Activated gamma-delta T cell treated with anti-CD3 and anti-CD28 coated beads, Interleukin-2, amount 50 U/mL, for 16 hours (primary cell): ENCODE data around the gene PLEKHS1.
"Not testable (repeated sequence)": the region's sequence is repeated elsewhere in the genome, so short reads cannot be mapped to it uniquely, and the experiment has no call there.

Experiments used
- DNase-seq: peaks from one replicate; pipeline ENCODE4 v3.0.0-alpha.2; 2020; ENCODE audit warnings: low read depth

Gene PLEKHS1

DNA sequence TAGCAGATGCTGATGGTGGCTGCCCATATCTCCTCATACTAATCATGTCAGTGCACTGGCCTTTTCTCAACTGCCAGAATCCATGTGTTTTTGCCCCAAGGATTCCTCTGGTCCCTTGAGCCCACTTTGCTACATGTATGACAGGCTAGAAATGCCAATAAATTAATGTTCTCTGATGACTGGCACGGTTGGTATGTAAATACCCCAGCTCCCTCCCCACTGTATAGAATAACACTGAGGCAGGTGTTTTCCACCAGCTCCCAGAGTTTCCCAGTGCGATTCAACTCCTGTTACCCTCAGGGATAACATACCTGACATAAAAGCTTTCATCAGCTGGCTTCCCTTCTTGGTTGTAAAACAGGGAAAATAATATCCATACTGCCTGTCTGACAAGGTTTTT lies 9.0 kb upstream of the PLEKHS1 start:
- DNase-seq = no peak

DNA sequence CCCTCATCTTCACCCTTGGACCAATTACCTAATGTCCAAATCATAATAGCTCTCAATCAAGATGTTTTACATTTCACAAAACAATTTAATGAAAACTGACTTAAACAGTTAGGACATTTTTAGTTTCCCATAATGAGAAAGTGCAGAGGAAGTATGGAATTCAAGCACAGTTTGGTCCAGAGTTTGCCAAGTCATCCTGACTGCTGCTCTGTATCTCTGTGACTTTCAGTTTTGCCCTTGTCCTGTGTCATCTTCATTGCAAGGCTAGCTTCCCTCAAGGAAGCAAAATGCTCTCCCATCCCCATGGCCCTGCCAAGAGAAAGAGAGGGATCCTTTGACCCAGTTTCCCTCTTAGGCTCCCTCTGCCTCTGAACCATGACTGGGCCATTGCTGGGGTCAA lies 7.9 kb upstream of the PLEKHS1 start:
- no peak for DNase-seq

DNA sequence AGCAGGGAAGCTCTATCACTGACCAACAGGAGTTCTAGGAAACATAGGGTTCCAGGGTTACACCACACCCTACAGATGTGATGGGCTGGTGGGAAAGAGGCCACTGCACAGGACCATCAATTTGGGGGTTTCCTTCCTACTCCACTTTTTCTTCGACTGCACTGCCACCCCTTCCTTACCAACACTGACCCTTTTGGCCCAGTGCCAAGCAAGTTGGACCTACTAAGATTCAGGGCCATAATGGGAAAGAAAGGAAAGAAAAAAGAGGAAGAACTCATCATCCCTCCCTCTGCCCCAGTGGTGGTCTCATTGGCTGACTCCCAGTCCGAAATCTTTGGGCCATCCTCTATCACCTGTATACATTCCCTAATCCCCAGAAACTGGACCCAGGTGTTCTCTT lies 6.1 kb upstream of the PLEKHS1 start:
- DNase-seq = no peak

DNA sequence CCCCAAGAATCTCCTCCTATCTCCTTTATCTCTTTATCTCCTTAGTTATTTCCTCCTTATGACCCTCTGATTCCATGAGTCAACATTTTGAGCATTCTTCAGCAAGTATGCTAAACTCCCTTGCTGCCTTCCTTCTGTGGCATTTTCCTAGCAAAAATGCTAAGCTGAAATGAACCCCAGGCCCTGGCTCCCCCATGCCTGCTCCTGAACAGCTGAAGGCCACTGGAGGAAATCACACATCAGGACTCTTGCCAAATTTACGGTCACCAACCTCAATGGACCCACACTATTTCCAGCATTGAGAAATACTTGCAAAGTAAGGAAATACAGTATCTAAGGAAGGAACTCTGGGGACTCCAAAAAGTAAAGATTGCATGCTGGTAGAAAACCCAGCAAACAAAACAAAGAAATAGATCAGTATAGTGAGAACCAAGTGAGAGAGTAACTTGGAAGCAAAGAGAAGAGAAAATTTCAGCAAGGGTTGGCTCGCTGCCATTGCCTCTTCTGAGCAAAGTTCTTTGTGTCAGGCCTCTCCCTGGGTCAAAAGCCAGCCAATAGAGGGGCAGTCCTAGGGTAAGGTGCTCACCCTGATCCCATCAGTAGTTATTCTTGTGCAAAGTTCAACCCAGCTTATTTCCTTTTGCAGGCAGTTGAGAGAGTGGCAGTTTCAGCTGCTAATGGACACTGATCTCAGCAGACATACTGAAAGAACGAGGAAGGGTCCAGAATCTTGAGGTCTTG lies 5.1 kb upstream of the PLEKHS1 start:
- no peak for DNase-seq

DNA sequence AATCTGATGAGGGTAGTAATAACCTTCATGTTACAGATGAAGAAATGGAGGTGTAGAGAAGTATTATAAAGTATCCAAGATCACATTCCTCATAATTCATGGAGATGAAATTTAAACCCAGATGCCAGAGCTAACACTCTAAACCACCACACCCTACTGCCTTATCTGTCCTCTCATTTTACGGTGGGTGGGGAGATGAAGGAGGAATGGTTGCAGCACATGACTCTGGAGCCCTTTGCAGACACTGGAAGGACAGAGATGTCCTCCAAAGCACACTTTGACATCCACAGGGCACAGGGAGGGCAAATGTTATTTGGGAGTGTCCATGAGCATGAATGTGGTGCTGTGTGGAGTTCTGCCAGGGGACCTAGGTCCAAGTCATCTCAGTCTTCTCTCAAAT lies 1.1 kb downstream of the PLEKHS1 start:
- no peak for DNase-seq

DNA sequence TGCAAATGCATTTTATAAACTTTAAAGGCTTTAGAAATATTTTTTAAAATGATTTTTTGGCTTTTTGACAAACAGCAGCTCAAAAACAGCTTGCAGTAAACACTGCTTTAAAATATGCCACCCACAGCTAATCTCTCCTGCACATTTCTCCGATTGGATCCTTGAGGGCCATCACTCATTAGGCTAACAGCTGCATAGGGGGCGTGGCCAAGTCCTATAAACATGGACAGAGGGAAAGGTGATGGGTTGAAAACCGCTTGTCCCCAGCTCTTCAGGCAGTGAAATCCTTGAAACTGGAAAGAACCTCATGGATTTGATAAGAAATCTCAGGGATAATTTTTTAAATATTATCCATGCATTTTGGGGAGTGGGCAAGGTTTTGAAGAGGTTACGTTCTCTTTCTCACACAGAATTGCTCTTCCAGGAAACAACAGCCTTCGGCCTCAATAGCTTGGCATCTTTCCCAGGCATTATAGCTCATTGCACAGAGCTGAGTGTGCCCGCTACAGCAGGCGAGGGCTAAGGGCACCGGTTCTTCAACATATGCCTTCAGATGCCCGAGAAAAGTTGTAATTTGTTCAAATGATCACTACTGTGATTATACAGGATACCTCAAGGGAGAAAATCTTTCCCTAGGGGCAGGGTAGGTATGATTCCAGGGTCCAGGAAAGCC lies 1.7 kb downstream of the PLEKHS1 start:
- DNase-seq = no peak

DNA sequence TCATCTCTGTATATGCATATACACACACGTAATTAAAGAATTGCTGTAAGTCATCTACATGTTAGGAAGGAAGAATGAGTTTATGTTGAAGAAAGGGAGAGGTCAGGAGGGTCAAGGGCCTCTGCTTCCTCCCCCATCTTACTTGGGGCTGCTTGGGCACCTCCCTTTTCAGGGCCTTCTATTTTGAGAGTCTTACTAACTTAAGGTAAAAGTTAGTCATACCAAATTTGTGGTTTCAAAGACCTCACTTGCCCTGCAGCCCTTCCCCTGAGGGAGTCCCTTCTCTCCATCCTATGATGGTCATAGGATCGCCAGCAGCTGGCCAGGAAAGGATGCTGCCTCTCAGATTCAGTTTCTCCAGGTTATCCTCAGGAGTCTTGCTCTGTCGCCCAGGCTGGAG lies 2.6 kb downstream of the PLEKHS1 start:
- DNase-seq = no peak

DNA sequence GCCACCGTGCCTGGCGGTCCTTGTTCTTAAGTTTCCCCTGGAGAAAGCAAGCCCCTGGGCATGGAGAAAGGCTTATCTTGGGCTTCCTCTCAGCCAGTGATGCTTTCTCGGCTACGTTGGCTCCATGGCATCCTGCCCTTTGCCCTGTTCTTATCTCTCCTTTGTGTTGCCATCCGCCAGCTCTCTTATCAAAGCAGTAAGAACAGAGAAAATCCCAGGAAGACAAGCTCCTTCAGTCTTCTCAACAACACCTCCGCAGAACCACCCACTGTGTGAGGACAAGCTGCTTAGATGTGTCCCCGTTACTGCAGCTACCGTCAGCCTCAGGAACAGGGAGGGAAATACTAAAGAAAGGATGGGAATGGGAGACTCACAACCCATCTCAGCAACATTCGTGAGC lies 3.3 kb downstream of the PLEKHS1 start:
- DNase-seq = no peak

DNA sequence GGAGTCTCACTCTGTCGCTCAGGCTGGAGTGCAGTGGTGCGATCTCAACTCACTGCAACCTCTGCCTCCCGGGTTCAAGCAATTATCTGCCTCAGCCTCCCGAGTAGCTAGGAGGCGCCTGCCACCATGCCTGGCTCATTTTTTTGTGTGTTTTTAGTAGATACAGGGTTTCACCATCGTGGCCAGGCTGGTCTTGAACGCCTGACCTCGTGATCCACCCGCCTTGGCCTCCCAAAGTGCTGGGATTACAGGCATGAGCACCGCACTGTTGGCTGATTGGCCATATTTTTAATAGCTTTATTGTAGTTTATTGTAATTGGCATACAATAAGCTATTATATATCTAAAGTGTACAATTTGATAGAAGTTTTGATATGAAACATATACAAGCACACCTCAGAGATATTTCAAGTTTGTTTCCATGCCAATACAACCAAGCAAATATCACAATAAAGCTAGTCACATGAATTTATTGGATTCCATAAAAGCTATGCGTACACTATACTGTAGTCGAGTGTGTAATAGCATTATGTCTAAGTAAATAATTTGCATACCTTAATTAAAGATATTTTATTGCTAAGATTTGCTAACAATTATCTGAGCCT lies 5.6 kb downstream of the PLEKHS1 start:
- no peak for DNase-seq

DNA sequence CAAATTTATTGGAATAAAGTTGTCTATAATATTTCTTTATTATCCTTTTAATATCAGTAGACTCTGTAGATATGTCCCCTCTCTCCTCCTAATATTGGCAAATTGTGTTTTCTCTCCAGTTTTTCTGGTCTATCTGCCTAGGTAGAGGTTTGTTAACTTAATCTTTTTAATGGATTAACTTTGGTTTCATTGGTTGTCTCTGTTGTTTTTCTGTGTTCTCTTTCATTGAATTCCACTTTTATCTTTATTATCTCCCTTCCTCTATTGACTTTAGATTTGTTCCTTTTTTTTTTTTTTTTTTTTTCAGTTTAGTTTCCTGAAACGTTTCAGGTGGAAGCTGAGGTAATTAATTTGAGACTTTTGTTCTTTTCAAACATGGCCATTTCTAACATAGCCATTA lies 10.6 kb downstream of the PLEKHS1 start:
- no peak for DNase-seq

DNA sequence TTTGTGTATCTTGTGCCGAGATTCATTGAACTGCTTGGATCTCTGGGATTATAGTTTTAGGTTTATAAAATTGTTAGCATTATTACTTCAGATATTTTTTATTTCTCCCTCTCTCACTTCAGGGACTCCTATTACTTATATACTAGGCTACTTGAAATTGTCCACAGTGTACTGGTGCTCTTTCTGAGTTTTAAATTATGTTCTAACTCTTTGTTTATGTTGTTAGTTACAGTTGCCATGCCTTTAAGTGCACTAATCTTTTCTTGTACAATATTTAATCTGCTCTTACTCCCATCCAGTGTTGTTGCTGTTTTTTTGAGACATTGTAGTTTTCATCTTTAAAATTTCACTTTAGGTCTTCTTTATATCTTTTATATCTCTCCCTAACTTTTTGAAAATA lies 13.1 kb downstream of the PLEKHS1 start:
- no peak for DNase-seq

DNA sequence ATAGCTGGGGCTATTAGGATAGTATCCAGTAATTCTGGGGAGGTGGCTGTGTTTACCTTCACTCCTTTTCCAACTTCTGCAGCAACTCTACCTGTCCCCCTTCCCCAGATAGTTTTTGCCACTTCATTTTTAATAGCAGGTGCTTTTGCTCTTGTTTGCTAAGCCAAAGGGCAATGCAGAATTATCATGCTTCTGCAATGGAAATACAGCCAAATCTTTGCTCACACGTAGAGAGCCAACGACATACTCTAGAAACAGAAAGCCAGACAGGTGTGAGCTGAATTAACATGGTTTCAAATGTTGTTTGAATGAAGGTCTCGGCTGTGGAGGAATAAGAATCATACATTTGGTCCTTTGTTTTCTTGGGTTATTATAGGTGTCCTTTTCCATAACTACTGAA lies 14.4 kb downstream of the PLEKHS1 start:
- no peak for DNase-seq

DNA sequence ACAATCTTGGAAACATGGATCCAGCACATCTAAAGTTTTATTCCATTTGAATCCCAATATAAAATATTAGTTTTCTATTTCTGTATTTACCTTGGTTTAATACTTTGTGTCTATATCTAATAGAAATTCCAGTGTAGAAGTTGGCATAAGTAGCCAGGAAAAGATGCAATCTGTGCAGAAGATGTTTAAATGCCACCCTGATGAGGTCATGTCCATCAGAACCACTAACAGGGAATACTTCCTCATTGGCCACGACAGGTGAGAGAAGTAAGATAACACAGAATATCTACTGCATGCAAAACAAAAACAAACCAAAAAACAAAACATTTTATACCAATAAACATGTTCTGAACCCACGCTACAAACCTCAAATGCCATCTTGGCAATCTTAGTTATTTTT lies 15.7 kb downstream of the PLEKHS1 start:
- no peak for DNase-seq

DNA sequence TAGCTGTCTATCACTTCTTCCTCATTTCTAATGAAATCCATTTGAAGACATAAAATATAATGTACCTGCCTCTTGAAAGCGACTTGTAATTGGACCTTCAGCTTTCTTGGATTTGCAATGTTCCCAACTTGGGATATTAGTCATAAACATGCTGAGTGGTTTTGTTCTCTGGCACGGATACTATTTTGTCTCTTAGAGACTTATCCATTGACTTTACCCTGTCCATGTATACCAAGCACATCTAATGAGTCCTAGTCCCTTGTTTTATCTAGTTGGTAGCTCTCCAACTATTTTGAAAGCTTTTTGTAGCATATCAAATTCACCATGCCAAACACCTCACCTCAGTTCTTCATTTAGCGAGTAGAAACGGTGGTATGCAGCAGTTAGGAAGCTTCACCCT lies 18.9 kb downstream of the PLEKHS1 start:
- DNase-seq = no peak

DNA sequence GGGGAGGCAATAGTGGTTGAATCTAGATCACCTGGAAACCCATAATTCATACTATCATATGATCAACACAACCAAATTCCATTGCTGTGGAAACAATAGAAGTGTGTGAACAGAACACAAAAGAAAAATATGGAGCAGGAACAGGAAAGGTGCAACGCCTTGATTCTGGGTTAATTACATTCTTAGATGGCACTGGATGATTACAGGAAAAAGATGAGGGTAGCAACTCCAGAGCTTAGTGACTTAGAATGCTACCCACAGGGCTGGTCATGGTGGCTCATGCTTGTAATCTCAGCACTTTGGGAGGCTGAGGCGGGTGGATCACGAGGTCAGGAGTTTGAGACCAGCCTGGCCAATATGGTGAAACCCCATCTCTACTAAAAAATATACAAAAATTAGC lies 19.6 kb downstream of the PLEKHS1 start:
- not testable (repeated sequence) for DNase-seq

DNA sequence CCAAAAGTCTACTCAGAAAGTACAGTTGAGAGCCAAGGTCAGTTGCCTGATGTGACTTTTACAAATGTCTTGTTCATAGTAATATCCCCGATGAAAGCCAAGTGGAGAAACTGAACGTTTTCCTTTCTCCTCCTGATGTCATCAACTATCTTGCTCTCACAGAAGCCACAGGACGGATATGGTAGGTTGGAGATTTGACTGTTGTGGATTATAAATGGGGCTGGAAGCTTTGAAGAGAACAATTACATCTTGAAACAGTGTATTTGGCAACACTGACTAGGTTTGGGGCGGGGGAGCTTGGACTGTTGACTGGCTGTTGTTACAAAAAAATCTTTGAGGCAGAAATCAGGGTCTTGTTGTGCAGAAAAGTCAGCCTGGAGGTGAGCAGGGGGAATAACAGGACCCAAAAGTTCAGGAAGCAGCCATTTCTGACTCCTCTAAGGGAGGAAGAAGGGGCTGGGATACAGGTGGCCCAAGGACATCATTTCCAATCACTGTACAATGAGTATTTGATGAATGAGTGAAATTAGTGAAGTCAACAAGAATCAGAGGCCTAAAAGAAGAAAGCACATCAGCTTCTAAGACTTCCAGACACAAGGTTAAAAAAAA lies 24.3 kb downstream of the PLEKHS1 start:
- no peak for DNase-seq

DNA sequence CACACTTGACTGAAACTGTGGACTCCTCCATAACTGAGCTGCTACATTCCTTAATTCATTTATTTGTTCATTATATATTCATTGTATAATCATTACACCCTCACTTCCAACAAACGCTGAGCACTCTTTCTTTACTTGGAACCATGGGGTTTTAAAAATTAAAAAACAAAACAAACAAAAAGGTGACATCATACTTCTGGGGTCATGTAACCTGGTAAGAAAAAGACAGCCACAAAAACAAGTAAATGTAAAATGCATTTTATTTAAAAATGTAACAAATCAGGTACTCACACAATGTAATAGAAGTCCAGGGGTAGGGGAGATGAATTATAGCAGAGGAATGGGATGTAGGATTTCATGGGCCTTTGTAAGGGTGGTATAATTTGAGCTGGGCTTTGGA lies 25.1 kb downstream of the PLEKHS1 start:
- no peak for DNase-seq

DNA sequence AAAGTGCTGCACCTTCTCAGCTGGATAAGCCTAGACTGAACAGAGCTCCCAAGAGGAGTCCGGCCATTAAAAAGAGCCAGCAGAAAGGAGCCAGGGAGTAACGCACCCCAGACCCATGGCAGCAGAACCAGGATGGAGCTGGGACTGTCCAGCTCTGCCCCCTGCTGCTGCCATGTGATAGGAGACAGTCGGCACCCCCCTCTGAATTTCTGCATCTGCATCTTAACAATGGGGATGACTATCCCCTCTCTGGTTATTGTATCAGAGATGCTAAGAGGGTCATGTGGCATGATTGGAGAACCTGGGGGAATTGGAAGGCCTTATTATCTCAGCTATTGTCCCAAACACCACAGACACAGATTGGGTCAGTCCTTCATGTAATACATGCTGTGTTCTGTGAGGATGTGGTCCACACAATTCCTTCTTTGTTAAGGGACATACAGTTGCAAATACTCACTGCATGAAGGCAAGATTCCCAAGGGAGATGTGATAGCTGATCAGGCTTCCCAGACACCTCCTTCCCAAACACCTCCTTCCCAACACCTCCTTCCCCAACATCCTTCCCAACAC lies 29.3 kb downstream of the PLEKHS1 start:
- DNase-seq = no peak

DNA sequence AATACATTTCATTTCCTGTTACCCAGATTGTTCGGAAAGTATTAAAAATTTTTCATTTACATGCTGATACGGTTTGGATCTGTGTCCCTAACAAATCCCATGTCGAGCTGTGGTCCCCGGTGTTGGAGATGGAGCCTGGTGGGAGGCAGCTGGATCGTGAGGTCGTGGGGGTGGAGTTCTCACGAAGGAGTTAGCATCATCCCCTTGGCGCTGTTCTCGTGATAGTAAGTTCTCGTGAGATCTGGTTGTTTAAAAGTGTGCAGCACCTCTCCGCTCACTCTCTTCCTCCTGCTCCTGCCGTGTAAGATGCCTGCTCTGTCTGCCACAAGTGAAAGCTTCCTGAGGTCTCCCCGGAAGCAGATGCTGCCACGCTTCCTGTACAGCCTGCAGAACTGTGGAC lies 30.9 kb downstream of the PLEKHS1 start:
- DNase-seq = no peak

DNA sequence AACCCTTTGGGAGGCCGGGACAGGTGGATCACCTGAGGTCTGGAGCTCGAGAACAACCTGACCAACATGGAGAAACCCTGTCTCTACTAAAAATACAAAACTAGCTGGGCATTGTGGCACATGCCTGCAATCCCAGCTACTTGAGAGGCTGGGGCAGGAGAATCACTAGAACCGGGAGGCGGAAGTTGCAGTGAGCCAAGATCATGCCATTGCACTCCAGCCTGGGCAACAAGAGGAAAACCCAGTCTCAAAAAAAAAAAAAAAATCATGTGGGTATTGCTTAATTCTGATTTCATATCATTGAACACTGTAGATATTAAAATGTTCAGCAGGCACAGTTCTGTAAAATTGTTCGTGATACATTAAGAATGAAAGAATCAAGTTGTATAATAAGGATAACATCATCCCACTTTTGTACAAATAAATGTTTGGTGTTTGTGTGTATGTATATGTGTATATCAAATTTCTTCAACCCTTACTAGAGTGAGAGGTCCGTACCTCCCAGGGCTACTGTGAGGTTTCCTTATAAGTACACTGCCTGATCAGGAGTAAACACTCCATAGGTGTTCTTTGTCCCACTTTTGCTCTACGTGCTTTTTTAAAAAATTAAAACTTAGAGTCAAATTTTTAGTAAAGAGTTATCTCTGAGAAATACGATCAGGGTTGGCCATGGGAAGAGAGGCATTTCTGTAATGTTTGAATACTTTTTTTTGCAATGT lies 31.7 kb downstream of the PLEKHS1 start:
- DNase-seq = no peak

DNA sequence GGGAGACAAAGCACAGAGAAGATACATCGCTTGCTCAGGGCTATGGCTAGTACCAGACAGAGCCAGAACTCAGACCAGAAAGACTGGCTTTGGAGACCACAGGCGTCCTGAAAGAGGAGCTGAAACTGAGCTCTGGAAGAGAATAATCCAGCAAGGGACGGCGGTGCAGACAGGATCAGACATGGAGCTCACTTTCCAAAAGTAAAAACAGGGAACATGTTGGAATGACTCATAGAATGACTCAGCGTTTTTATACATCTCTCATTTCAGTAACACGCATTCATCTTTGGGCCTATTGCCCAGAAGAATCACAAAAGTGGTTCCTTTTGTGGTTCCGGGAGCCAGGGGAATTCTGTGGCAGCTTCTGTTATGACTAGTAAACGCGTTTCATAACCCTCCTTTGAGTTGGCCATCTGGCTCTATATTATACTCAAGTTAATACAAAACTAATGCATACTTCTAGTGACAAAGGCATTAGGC lies 37.2 kb downstream of the PLEKHS1 start:
- DNase-seq = no peak

DNA sequence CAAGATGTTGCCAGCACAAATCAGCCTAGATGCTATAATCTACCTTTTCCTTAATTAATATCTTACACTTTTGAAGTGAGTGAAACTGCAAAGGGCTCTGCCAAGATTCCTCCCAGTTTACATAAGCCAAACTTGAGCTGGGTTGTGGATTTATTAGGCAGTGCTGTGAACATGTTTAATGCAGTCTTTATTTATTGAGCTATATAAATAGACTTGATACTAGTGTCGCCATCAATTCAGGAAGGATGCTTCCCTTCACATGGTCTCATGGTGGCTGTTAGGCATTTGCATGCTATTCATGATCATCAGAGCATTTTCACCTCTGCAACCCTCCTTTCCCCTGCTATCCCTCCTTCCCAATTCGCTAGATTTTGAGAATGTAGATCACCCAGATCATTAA lies 40.2 kb downstream of the PLEKHS1 start:
- DNase-seq = no peak
